GM12878 (cell line): ENCODE measurements around the gene CYSTM1. TPM values are rescaled to one million over a fixed set of nuclear protein-coding genes. Genes with fewer than 3 reads are reported as not detected.

Source experiments
- ATAC-seq: fragments of 200-7000 bp; cut with Tn5 transposase; 3 replicates; pipeline ENCODE4 v1.9.1; 2020; ENCODE audit warnings: mild to moderate bottlenecking, moderate library complexity
- BruUV-seq: library from RNA; stranded (reverse); fragments of 400-500 nt; replicated peaks from 2 replicates; lab custom pipeline; 2021; lab: Mats Ljungman, UMichigan
- CTCF ChIA-PET: fragments of 300-600 bp; sonication (Branson Sonifier 250); formaldehyde crosslinking; extraction: SDS; loops from one replicate; lab custom pipeline; 2021; ENCODE audit warnings: inconsistent platforms; lab: Yijun Ruan, JAX
- POLR2A ChIA-PET: fragments of 350-600 bp; formaldehyde crosslinking; extraction: SDS; loops from one replicate; lab custom pipeline; 2021; ENCODE audit warnings: inconsistent platforms; lab: Charles Lee
- RAD21 ChIA-PET: fragments of 300-600 bp; sonication (Branson Sonifier 250); formaldehyde crosslinking; loops from one replicate; lab custom pipeline; 2023; ENCODE audit warnings: antibody characterized with exemption; ENCODE audit not compliant: unreplicated experiment; lab: Charles Lee
- SMC1A ChIA-PET: fragments of 300-600 bp; sonication (Branson Sonifier 250); formaldehyde crosslinking; loops from one replicate; lab custom pipeline; 2023; ENCODE audit not compliant: unreplicated experiment, uncharacterized antibody; lab: Charles Lee
- DNase-seq: peaks from one replicate; pipeline ENCODE4 v3.0.0-alpha.2; 2011; ENCODE audit warnings: low read depth, low spot score
- FAIRE-seq: peaks from 3 replicates; lab custom pipeline; 2011; peaks lifted over from hg19 to GRCh38; lab: Jason Lieb, UNC
- H2AFZ ChIP-seq: 2 replicates; pipeline ENCODE4 v1.6.0; 2011; ENCODE audit warnings: low read depth, low read length, control low read depth; ENCODE audit not compliant: control insufficient read depth
- H3K27ac ChIP-seq: 2 replicates; pipeline ENCODE4 v1.5.1; 2011; ENCODE audit warnings: control low read depth; ENCODE audit not compliant: control insufficient read depth, insufficient read depth
- H3K27me3 ChIP-seq, 2 experiments: replicated peaks in 1 of 2; 2 replicates each; pipeline versions ENCODE4 v1.6.0 to v1.6.1; 2011; ENCODE audit warnings: low read length in 1 of 2; ENCODE audit not compliant: control insufficient read depth in 2 of 2, insufficient read depth in 2 of 2
- H3K36me3 ChIP-seq, 2 experiments: 2 replicates each; pipeline ENCODE4 v1.5.1; 2011; ENCODE audit warnings: low read length in 1 of 2; ENCODE audit not compliant: control insufficient read depth in 2 of 2, insufficient read depth in 2 of 2
- H3K4me1 ChIP-seq: 2 replicates; pipeline ENCODE4 v1.6.1; 2011; ENCODE audit warnings: mild to moderate bottlenecking, low read length, moderate library complexity, mixed read lengths; ENCODE audit not compliant: control insufficient read depth, insufficient read depth
- H3K4me2 ChIP-seq: 2 replicates; pipeline ENCODE4 v1.6.0; 2011; ENCODE audit warnings: control low read depth; ENCODE audit not compliant: control insufficient read depth, insufficient read depth
- H3K4me3 ChIP-seq: fragments of 200-600 bp; sonication (generic); 2 replicates; pipeline ENCODE4 v1.5.1; 2016
- H3K79me2 ChIP-seq: 2 replicates; pipeline ENCODE4 v1.6.0; 2011; ENCODE audit warnings: low read length; ENCODE audit not compliant: control insufficient read depth, insufficient read depth
- H3K9ac ChIP-seq: 2 replicates; pipeline ENCODE4 v1.8.0; 2011; ENCODE audit warnings: low read length, control low read depth, mixed read lengths; ENCODE audit not compliant: control insufficient read depth, insufficient read depth
- H3K9me3 ChIP-seq: replicated peaks from 3 replicates; pipeline ENCODE4 v1.5.1; 2011; ENCODE audit warnings: mild to moderate bottlenecking, low read length; ENCODE audit not compliant: control insufficient read depth, insufficient read depth
- H4K20me1 ChIP-seq: 2 replicates; pipeline ENCODE4 v1.6.0; 2011; ENCODE audit not compliant: control insufficient read depth, insufficient read depth
- ATF7 ChIP-seq: fragments of 450-650 bp; IDR thresholded peaks from 2 replicates; pipeline ENCODE4 v1.6.1; 2016; ENCODE audit warnings: low read depth, mild to moderate bottlenecking
- BHLHE40 ChIP-seq, 2 experiments: fragments of 450-650 bp in 1 of 2; IDR thresholded peaks; 2 replicates each; pipeline ENCODE4 v1.6.1; 2011 to 2017; ENCODE audit warnings: low read depth in 2 of 2, borderline replicate concordance in 1 of 2, improper control_type of control experiment in 1 of 2, low read length in 1 of 2, mild to moderate bottlenecking in 1 of 2
- CEBPB ChIP-seq, 2 experiments: fragments of 150-350 bp in 1 of 2; IDR thresholded peaks; 2 replicates each; pipeline ENCODE4 v1.6.1; 2012 to 2014; ENCODE audit warnings: low read depth in 2 of 2, low read length in 2 of 2, borderline replicate concordance in 1 of 2, inconsistent platforms in 1 of 2
- CREM ChIP-seq: IDR thresholded peaks from 2 replicates; pipeline ENCODE4 v1.6.1; 2014; ENCODE audit warnings: antibody characterized with exemption, low read depth
- EP300 ChIP-seq, 2 experiments: fragments of 150-350 bp in 1 of 2; IDR thresholded peaks; 2 replicates each; pipeline ENCODE4 v1.6.1; 2011 to 2012; ENCODE audit warnings: low read depth in 2 of 2, low read length in 2 of 2, borderline replicate concordance in 1 of 2, improper control_type of control experiment in 1 of 2, inconsistent platforms in 1 of 2; ENCODE audit not compliant: control insufficient read depth in 1 of 2
- EZH2 ChIP-seq: IDR thresholded peaks from 2 replicates; pipeline ENCODE4 v1.6.1; 2012; ENCODE audit warnings: low read depth, mild to moderate bottlenecking, control low read depth, inconsistent platforms, low read length, borderline replicate concordance; ENCODE audit not compliant: control insufficient read depth
- FOXM1 ChIP-seq: IDR thresholded peaks from 2 replicates; pipeline ENCODE4 v1.6.1; 2012; ENCODE audit warnings: low read depth, mild to moderate bottlenecking, inconsistent platforms, low read length, moderate library complexity
- HCFC1 ChIP-seq: fragments of 150-350 bp; IDR thresholded peaks from 2 replicates; pipeline ENCODE4 v1.6.1; 2014; ENCODE audit warnings: low read length
- IRF5 ChIP-seq: fragments of 450-650 bp; IDR thresholded peaks from 2 replicates; pipeline ENCODE4 v1.6.1; 2017; ENCODE audit warnings: borderline replicate concordance
- JUNB ChIP-seq: IDR thresholded peaks from 2 replicates; pipeline ENCODE4 v1.6.1; 2016; ENCODE audit warnings: antibody characterized with exemption, mild to moderate bottlenecking
- MYC ChIP-seq: IDR thresholded peaks from 2 replicates; pipeline ENCODE4 v1.6.1; 2011; ENCODE audit warnings: mild to moderate bottlenecking, low read length, moderate library complexity, inconsistent platforms; ENCODE audit not compliant: insufficient read depth, insufficient replicate concordance, insufficient read length, severe bottlenecking
- POLR2AphosphoS5 ChIP-seq: IDR thresholded peaks from 2 replicates; pipeline ENCODE4 v1.6.1; 2011; ENCODE audit warnings: mild to moderate bottlenecking, low read length, inconsistent platforms
- RELA ChIP-seq: fragments of 450-650 bp; IDR thresholded peaks from 2 replicates; pipeline ENCODE4 v1.8.0; 2014; ENCODE audit warnings: borderline replicate concordance; ENCODE audit not compliant: partially characterized antibody
- SIX5 ChIP-seq: IDR thresholded peaks from 2 replicates; pipeline ENCODE4 v1.6.1; 2011; ENCODE audit warnings: mild to moderate bottlenecking, low read depth, low read length, moderate library complexity; ENCODE audit not compliant: severe bottlenecking
- STAT1 ChIP-seq: fragments of 450-650 bp; conservative IDR thresholded peaks from 2 replicates; pipeline ENCODE4 v1.6.1; 2014; ENCODE audit warnings: antibody characterized with exemption, mild to moderate bottlenecking
- STAT3 ChIP-seq: IDR thresholded peaks from 2 replicates; pipeline ENCODE4 v1.6.1; 2011; ENCODE audit warnings: low read depth, low read length, improper control_type of control experiment
- YY1 ChIP-seq: IDR thresholded peaks from 2 replicates; pipeline ENCODE4 v1.6.1; 2011; ENCODE audit warnings: low read depth, mild to moderate bottlenecking, low read length
- ZNF207 ChIP-seq: fragments of 450-650 bp; IDR thresholded peaks from 2 replicates; pipeline ENCODE4 v1.6.1; 2014; ENCODE audit warnings: antibody characterized with exemption, mild to moderate bottlenecking, borderline replicate concordance
- ZNF217 ChIP-seq: fragments of 450-650 bp; IDR thresholded peaks from 2 replicates; pipeline ENCODE4 v1.6.1; 2017; ENCODE audit warnings: antibody characterized with exemption, mild to moderate bottlenecking
- WGBS: methylation state at CpG from one replicate; pipeline ENCODE4 v1.1.6; 2016; ENCODE audit warnings: low lambda C conversion rate; ENCODE audit not compliant: insufficient replicate concordance, insufficient coverage; ENCODE audit errors: missing lambda C conversion rate; 5-methylcytosine and 5-hydroxymethylcytosine counted together
- in situ Hi-C: fragments of 300-500 bp; cut with MboI; formaldehyde crosslinking; loops from 9 replicates; pipeline ENCODE4 v1.14.3; 2018; ENCODE audit warnings: mixed read lengths
- intact Hi-C: fragments of 100-400 bp; cut with micrococcal nuclease; formaldehyde crosslinking; loops from one replicate; pipeline ENCODE4 v1.14.2; 2022; ENCODE audit not compliant: unreplicated experiment
- polyA plus RNA-seq, 11 experiments: library from polyadenylated mRNA; depleted of rRNA in 4 of 11; unstranded in 6 of 11; stranded (reverse) in 5 of 11; fragments of >200 nt; fragmentation: Nextera tagmentation in 4 of 11; fragmentation: Illumina TruSeq in 1 of 11; extraction: Ambion mirVana in 4 of 11; extraction: Trizol in 1 of 11; gene quantifications; 1 replicate in 1 of 11; 2 replicates in 10 of 11; pipeline versions ENCODE4 v1.2.1 to v1.2.3, GENCODE V29; 2011 to 2016; ENCODE audit warnings: inconsistent platforms in 2 of 11, missing spikeins in 2 of 11, low read depth in 1 of 11
- total RNA-seq, 4 experiments: library from RNA; depleted of rRNA in 3 of 4; stranded (reverse); fragments of >200 nt in 3 of 4; fragmentation: Illumina TruSeq in 1 of 4; extraction: Trizol in 1 of 4; gene quantifications; 2 replicates each; pipeline versions ENCODE4 v1.2.1 to v1.2.3, GENCODE V29; 2013 to 2021
- TF ChIP-seq, protein P1 (sequence below): fragments of 450-650 bp; formaldehyde crosslinking; IDR thresholded peaks from 2 replicates; pipeline ENCODE4 v1.4.0; 2020; ENCODE audit warnings: mild to moderate bottlenecking, moderate library complexity

The CYSTM1 gene
- total and polyA plus RNA-seq, 10 of the 15 experiments (the other 5 are each of a cell fraction or from before 2014, with no cell fraction given): 52.7 to 261 (median 98.7) TPM

DNA sequence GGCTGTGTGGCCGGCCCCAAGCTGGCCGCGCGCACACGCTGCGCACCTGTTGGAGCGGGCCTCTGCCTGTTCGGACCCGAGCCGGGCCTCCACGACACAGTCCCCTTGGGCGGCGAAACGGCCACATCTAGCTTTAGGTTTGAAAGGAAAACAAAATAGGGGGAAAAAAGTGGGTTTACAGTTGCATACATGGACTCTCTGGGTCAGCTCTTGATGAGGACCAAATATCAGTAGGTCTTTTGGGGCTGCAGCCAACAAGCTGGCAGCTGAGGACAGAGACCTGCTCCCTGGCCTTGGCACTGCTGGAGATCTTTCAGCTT is 28.5 kb upstream of the CYSTM1 start (continued):
- TF ChIP-seq EP300 (IDR thresholded peaks at IDR 0.05; ENCODE audit: borderline replicate concordance in 1 of 2, control insufficient read depth in 1 of 2, low read depth in 2 of 2, low read length in 2 of 2) (no peak), STAT3 (no peak), POLR2AphosphoS5 (no peak), CREM (no peak), CEBPB (IDR thresholded peaks at IDR 0.05; ENCODE audit: borderline replicate concordance in 1 of 2, low read depth in 2 of 2, low read length in 2 of 2) (no peak), IRF5 (no peak), FOXM1 (no peak), JUNB (no peak), MYC (no peak)
- TF ChIP-seq, all 136 proteins: peak for 0

DNA sequence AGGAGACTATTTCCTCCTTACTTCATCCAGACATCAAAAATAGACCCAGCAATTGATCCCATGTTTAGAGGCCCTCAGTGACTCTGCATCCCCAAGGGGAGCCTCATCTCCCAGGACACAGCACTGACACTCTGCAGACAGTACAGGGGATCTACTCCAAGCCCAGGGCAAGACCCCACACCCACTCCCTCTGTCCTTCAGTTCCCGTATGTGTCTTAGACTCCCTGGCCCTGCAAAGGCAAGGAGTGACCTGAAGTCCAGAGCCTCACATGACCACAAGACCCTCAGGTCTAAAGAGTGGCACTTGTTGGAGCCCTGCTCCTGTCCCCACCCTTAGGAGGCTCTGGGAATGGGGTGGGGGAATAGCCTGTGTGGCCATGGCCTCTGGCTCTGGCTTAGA is 27.5 kb upstream of the CYSTM1 start:
- no peak for ATAC-seq
- ChIA-PET RAD21 (interaction anchor here (2.3 kb wide), 2 partner anchors 71 to 74 kb away, joined by 6 to 11 read pairs; no protein-coding TSS in a partner anchor), CTCF (interaction anchor here (1.0 to 19.8 kb wide), 4 partner anchors 16 to 201 kb away, joined by 3 to 353 read pairs (median 37); no protein-coding TSS in a partner anchor), SMC1A (interaction anchor here (1.0 kb wide), 1 partner anchor 189 kb away, joined by 3 read pairs; no protein-coding TSS in a partner anchor), POLR2A (interaction anchor here (0.6 kb wide), 1 partner anchor 31 kb away, joined by 4 read pairs; no protein-coding TSS in a partner anchor)
- Histone ChIP-seq H3K4me2 (no peak overlapping the region), H3K4me3 (no peak overlapping the region), H3K9ac (no peak overlapping the region), H3K4me1 (peaks cover 6% of the 10 kb centered on the region; the same call in 1 of the 2 replicates), H3K27ac (no peak overlapping the region), H3K36me3 (no peaks in the 10 kb centered on the region), H4K20me1 (peaks cover 4% of the 10 kb centered on the region; the same call in 1 of the 2 replicates), H3K27me3 (peaks cover 6% of the 10 kb centered on the region in 2 experiments; a peak in 3 of 4 replicates), H3K79me2 (no peaks in the 10 kb centered on the region), H2AFZ (no peak overlapping the region), H3K9me3 (no peaks in the 10 kb centered on the region)
- WGBS: 41% methylated on average over 1 of the region's 1 CpG
- FAIRE-seq: no peak
- in situ Hi-C loops: no loop called here
- intact Hi-C loops: no loop called here
- DNase-seq: no peak
- no TSS peak for BruUV-seq
- TF ChIP-seq STAT1 (no peak), SIX5 (no peak), ZNF217 (no peak), YY1 (no peak), BHLHE40 (IDR thresholded peaks at IDR 0.05; ENCODE audit: borderline replicate concordance in 1 of 2, low read depth in 2 of 2, low read length in 1 of 2) (no peak), RELA (no peak), ATF7 (no peak), EZH2 (no peak), ZNF207 (no peak), HCFC1 (no peak)
- TF ChIP-seq, protein P1, sequence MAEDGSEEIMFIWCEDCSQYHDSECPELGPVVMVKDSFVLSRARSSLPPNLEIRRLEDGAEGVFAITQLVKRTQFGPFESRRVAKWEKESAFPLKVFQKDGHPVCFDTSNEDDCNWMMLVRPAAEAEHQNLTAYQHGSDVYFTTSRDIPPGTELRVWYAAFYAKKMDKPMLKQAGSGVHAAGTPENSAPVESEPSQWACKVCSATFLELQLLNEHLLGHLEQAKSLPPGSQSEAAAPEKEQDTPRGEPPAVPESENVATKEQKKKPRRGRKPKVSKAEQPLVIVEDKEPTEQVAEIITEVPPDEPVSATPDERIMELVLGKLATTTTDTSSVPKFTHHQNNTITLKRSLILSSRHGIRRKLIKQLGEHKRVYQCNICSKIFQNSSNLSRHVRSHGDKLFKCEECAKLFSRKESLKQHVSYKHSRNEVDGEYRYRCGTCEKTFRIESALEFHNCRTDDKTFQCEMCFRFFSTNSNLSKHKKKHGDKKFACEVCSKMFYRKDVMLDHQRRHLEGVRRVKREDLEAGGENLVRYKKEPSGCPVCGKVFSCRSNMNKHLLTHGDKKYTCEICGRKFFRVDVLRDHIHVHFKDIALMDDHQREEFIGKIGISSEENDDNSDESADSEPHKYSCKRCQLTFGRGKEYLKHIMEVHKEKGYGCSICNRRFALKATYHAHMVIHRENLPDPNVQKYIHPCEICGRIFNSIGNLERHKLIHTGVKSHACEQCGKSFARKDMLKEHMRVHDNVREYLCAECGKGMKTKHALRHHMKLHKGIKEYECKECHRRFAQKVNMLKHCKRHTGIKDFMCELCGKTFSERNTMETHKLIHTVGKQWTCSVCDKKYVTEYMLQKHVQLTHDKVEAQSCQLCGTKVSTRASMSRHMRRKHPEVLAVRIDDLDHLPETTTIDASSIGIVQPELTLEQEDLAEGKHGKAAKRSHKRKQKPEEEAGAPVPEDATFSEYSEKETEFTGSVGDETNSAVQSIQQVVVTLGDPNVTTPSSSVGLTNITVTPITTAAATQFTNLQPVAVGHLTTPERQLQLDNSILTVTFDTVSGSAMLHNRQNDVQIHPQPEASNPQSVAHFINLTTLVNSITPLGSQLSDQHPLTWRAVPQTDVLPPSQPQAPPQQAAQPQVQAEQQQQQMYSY (CRISPR knock-in tag): no peak
